ENCODE results near the gene DMD.

DMD gene

DNA sequence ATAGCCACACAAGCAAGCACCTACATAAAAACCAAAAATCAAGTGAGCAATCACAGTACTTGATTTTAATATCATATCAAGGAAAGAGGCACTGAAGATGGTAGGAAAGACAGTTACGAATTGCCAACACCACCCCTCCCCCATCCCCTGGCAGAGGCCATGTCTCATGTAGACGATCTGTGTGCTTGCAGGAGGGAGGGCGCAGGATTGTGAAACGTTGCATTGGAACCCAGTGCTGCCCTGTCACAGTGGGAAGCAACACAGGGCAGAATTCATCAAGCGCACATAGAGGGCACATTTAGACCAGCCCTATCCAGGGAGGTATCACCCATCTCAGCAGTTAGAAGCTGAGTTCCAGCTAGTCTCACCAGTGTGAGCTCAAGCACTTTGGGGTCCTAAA lies 359.8 kb downstream of the DMD start:
- TF ChIP-seq, protein P1, sequence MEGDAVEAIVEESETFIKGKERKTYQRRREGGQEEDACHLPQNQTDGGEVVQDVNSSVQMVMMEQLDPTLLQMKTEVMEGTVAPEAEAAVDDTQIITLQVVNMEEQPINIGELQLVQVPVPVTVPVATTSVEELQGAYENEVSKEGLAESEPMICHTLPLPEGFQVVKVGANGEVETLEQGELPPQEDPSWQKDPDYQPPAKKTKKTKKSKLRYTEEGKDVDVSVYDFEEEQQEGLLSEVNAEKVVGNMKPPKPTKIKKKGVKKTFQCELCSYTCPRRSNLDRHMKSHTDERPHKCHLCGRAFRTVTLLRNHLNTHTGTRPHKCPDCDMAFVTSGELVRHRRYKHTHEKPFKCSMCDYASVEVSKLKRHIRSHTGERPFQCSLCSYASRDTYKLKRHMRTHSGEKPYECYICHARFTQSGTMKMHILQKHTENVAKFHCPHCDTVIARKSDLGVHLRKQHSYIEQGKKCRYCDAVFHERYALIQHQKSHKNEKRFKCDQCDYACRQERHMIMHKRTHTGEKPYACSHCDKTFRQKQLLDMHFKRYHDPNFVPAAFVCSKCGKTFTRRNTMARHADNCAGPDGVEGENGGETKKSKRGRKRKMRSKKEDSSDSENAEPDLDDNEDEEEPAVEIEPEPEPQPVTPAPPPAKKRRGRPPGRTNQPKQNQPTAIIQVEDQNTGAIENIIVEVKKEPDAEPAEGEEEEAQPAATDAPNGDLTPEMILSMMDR (conservative IDR thresholded peaks at IDR 0.05; ENCODE audit: low read depth, low read length), result no peak
- H3K4me3 ChIP-seq (ENCODE audit: low read depth, low read length), result no peak overlapping the region
- DNase-seq (ENCODE audit: low read depth), result no peak

- no peak overlapping the region for H3K4me3 ChIP-seq (ENCODE audit: low read depth, low read length)
- TF ChIP-seq, protein P1 (conservative IDR thresholded peaks at IDR 0.05; ENCODE audit: low read depth, low read length), result no peak
- no peak for DNase-seq (ENCODE audit: low read depth)
These were observed 363.4 kb downstream of the DMD start for GRCh38 chrX:32847921-32848320.

DNA sequence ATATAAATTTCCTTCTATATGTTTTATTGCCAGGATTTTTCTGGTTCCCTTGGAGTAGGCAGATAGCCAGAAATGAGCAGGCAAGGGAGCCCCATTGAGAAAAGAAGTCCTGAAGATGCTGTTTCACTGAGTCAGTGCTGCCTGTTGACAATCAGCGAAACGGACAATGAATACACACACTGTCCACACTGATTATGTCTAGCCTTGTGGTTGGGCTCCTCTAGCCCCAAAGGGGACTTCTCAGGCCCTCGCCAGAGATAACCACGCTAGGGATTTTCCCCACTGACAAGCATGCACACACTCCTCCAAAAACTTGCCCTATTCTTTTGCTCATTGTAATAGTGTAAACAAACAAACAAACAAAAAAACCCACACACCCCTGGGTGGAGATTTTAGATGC lies 369.3 kb downstream of the DMD start:
- no peak overlapping the region for H3K4me3 ChIP-seq (ENCODE audit: low read depth, low read length)
- TF ChIP-seq, protein P1 (conservative IDR thresholded peaks at IDR 0.05; ENCODE audit: low read depth, low read length), result no peak
- DNase-seq (ENCODE audit: low read depth), result no peak

DNA sequence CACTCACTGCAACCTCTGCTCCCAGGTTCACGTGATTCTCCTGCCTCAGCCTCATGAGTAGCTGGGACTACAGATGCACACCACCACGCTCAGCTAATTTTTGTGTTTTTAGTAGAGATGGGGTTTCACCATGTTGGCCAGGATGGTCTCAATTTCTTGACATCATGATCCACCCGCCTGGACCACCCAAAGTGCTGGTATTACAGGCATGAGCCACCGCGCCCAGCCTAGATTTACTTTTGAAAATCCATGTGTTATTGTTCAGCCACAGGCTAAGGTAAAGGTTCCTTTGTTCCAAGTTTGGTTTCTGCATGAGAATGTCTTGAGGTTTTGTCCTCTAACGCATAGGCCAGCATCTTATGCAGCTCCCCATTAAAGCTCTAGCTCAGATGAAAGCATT lies 371.6 kb downstream of the DMD start:
- DNase-seq (ENCODE audit: low read depth), result no peak
- TF ChIP-seq, protein P1 (conservative IDR thresholded peaks at IDR 0.05; ENCODE audit: low read depth, low read length), result no peak
- no peak overlapping the region for H3K4me3 ChIP-seq (ENCODE audit: low read depth, low read length)

DNA sequence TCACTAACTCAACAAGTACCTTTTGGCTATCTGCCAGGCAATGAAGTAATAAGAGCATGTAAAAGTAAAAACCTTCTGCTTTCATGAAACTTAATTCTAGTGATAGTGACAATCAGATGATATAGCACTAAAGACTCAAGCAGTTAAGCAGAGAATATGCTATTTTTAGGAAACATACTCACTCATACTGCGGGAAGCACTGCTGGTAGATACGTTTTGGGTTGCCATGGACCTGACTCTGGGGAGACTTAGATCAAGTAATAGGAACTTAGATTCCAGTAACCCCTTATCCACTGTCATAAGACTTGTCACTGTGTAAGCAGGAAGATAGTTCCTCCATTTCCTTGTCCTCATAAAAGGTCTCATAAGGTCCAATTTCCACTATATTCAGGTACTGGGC lies 386.3 kb downstream of the DMD start:
- no peak overlapping the region for H3K4me3 ChIP-seq (ENCODE audit: low read depth, low read length)
- no peak for DNase-seq (ENCODE audit: low read depth)
- TF ChIP-seq, protein P1 (conservative IDR thresholded peaks at IDR 0.05; ENCODE audit: low read depth, low read length), result no peak

DNA sequence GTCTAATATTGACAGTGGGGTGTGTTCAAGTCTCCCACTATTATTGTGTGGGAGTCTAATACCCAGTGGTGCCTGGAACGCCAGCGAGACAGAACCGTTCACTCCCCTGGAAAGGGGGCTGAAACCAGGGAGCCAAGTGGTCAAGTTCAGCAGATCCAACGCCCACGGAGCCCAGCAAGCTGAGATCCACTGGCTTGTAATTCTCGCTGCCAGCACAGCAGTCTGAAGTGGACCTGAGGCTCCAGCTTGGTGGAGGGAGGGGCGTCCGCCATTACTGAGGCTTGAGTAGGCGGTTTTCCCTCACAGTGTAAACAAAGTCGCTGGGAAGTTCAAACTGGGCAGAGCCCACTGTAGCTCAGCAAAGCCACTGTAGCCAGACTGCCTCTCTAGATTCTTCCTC lies 407.3 kb downstream of the DMD start:
- no peak for DNase-seq (ENCODE audit: low read depth)
- no peak overlapping the region for H3K4me3 ChIP-seq (ENCODE audit: low read depth, low read length)
- TF ChIP-seq, protein P1 (conservative IDR thresholded peaks at IDR 0.05; ENCODE audit: low read depth, low read length), result no peak

DNA sequence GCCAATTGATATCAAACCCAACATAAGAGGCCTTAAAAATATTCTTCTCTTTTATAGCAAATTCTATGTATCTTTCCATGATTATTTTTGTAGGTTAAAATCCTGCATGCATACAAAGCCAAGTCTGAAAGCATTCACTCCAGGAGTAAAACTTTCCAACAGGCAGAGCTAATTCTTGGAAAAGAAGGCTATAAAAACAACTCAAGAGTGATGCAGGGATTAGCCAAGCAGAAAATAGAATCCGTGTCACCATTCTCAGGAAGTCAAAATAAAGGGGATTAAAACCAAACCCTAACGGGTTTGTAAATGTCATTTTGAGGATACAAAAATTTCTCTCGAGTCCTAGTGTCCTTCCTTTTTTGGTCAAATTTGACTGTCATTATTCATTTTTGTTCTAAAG lies 412.4 kb downstream of the DMD start:
- TF ChIP-seq, protein P1 (conservative IDR thresholded peaks at IDR 0.05; ENCODE audit: low read depth, low read length), result no peak
- H3K4me3 ChIP-seq (ENCODE audit: low read depth, low read length), result no peak overlapping the region
- no peak for DNase-seq (ENCODE audit: low read depth)
